Activated CD4-positive, alpha-beta memory T cell treated with anti-CD3 and anti-CD28 coated beads for 36 hours (primary cell): ENCODE measurements around the gene FLRT2. TPM values are rescaled to one million over a fixed set of nuclear protein-coding genes. Genes with fewer than 3 reads are reported as not detected.

Experiments used
- CTCF ChIA-PET: fragments of 350-600 bp; sonication (Branson Sonifier 250); formaldehyde crosslinking; loops from one replicate; lab custom pipeline; 2021; ENCODE audit warnings: antibody characterized with exemption, inconsistent platforms; lab: Charles Lee
- POLR2A ChIA-PET: fragments of 350-600 bp; sonication (Branson Sonifier 250); formaldehyde crosslinking; loops from one replicate; lab custom pipeline; 2021; ENCODE audit warnings: antibody characterized with exemption; lab: Charles Lee
- DNase-seq: peaks from one replicate; pipeline ENCODE4 v3.0.0-alpha.2; 2020
- H3K27ac Mint-ChIP-seq: one replicate; pipeline ENCODE4 v1.8.0; 2021; ENCODE audit warnings: mixed read lengths
- H3K27me3 Mint-ChIP-seq: one replicate; pipeline ENCODE4 v1.8.0; 2021; ENCODE audit warnings: mixed read lengths
- H3K36me3 Mint-ChIP-seq: one replicate; pipeline ENCODE4 v1.8.0; 2021; ENCODE audit warnings: mixed read lengths
- H3K4me1 Mint-ChIP-seq: one replicate; pipeline ENCODE4 v1.8.0; 2021; ENCODE audit warnings: low read depth, mixed read lengths
- H3K4me3 Mint-ChIP-seq: one replicate; pipeline ENCODE4 v1.8.0; 2021; ENCODE audit warnings: mild to moderate bottlenecking, mixed read lengths
- H3K9me3 Mint-ChIP-seq: one replicate; pipeline ENCODE4 v1.8.0; 2021; ENCODE audit warnings: mixed read lengths
- intact Hi-C: fragments of 100-400 bp; cut with micrococcal nuclease; formaldehyde crosslinking; loops from one replicate; pipeline ENCODE4 v1.15.1; 2023
- total RNA-seq, 2 experiments: library from RNA; stranded (reverse); gene quantifications; one replicate each; pipeline ENCODE4 v1.2.3, GENCODE V29; 2021

The FLRT2 gene
- total RNA-seq, 2 experiments from 2014 or later: not detected

GRCh38 chr14:85517114-85517688 is 12.7 kb upstream of the FLRT2 start:
- intact Hi-C loops: no loop called here
- no peaks in the 10 kb centered on the region for H3K36me3 Mint-ChIP-seq
- no peak overlapping the region for H3K4me3 Mint-ChIP-seq
- no peak for DNase-seq
- H3K4me1 Mint-ChIP-seq: no peaks in the 10 kb centered on the region
- ChIA-PET CTCF (no interaction called here), POLR2A (no interaction called here)
- H3K9me3 Mint-ChIP-seq: no peaks in the 10 kb centered on the region
- no peaks in the 10 kb centered on the region for H3K27me3 Mint-ChIP-seq
- H3K27ac Mint-ChIP-seq: no peak overlapping the region

DNA sequence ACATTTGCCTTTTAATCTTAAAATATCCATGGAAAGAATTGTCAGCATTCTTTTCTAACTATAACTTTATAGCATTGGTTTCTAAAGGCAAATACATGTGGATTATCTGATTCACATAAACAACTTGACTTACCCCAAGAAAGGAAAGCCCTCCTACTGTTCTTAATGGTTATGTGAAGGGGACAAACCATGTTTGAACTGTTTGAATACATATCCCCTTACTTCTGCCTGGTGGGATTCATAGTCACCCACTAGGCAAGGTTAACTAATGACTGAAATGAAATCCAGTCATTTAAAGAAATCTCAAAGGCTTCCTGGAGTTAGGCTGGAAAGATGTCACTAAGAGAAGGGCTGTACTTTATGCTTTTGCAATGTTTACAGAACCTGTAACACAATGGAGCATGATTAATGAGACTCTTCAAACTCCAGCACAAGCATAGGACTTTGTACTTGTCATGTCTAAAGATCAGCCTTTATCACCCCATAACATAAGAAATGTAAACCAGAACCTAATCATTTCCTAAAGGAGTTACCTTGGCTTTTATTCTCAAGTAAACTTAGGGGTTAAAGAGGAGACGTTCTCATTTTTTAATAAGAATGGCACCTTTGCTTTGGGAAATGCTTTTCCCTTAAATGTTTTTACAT is 10.2 kb upstream of the FLRT2 start:
- H3K4me1 Mint-ChIP-seq: no peaks in the 10 kb centered on the region
- no peaks in the 10 kb centered on the region for H3K9me3 Mint-ChIP-seq
- DNase-seq: no peak
- ChIA-PET POLR2A (no interaction called here), CTCF (no interaction called here)
- intact Hi-C loops: no loop called here
- H3K36me3 Mint-ChIP-seq: no peaks in the 10 kb centered on the region
- no peak overlapping the region for H3K4me3 Mint-ChIP-seq
- H3K27me3 Mint-ChIP-seq: no peaks in the 10 kb centered on the region
- no peak overlapping the region for H3K27ac Mint-ChIP-seq

- H3K36me3 Mint-ChIP-seq: no peaks in the 10 kb centered on the region
- intact Hi-C loops: no loop called here
- no peaks in the 10 kb centered on the region for H3K4me1 Mint-ChIP-seq
- H3K9me3 Mint-ChIP-seq: no peaks in the 10 kb centered on the region
- no peak overlapping the region for H3K4me3 Mint-ChIP-seq
- H3K27me3 Mint-ChIP-seq: no peaks in the 10 kb centered on the region
- no peak for DNase-seq
- H3K27ac Mint-ChIP-seq: no peak overlapping the region
- CTCF ChIA-PET: no interaction called here
- POLR2A ChIA-PET: no interaction called here
These were observed 9.4 kb upstream of the FLRT2 start for GRCh38 chr14:85520581-85520980.

GRCh38 chr14:85523624-85524023 is 6.3 kb upstream of the FLRT2 start:
- Mint-ChIP-seq H3K27ac (no peak overlapping the region), H3K4me3 (no peak overlapping the region), H3K9me3 (no peaks in the 10 kb centered on the region), H3K27me3 (peaks cover 2% of the 10 kb centered on the region), H3K4me1 (no peaks in the 10 kb centered on the region), H3K36me3 (no peaks in the 10 kb centered on the region)
- ChIA-PET POLR2A (no interaction called here), CTCF (no interaction called here)
- no peak for DNase-seq
- intact Hi-C loops: no loop called here

- Mint-ChIP-seq H3K4me3 (no peak overlapping the region), H3K27me3 (peaks cover 36% of the 10 kb centered on the region), H3K4me1 (peaks cover 7% of the 10 kb centered on the region), H3K36me3 (no peaks in the 10 kb centered on the region), H3K9me3 (no peaks in the 10 kb centered on the region), H3K27ac (no peak overlapping the region)
- CTCF ChIA-PET: no interaction called here
- POLR2A ChIA-PET: no interaction called here
- DNase-seq: no peak
- intact Hi-C loops: no loop called here
These were observed 2.9 kb upstream of the FLRT2 start for GRCh38 chr14:85527006-85527405.

DNA sequence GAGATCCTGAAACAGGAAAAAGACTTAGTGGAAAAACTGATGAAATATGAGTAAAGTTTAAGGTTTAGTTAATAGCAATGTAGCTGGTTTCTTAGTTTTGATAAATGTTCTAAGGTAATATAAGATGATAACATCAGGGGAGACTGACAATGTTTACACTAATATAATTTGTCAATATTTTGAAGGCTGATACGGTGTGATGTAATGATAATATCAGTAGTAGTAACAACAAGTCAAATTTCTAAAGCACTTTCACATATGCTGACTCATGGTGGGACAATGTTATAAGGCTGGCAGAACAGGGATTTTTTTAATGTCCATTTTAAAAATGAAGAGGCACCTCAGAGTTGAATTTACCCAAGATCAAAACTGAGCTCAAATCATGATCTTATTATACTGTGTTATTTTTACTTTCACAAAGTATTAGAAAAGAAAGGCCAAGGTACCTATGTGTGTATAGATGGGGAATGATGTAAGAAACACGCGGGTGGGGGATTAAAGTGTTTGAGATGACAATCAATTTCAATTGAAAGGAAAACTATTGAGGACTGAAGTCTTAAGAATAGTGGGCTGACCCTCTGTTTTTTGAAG is 2.4 kb upstream of the FLRT2 start:
- DNase-seq: no peak
- H3K4me1 Mint-ChIP-seq: peaks cover 10% of the 10 kb centered on the region
- H3K9me3 Mint-ChIP-seq: no peaks in the 10 kb centered on the region
- CTCF ChIA-PET: no interaction called here
- no peak overlapping the region for H3K4me3 Mint-ChIP-seq
- intact Hi-C loops: no loop called here
- peaks cover 3% of the 10 kb centered on the region for H3K36me3 Mint-ChIP-seq
- peaks cover 42% of the 10 kb centered on the region for H3K27me3 Mint-ChIP-seq
- POLR2A ChIA-PET: no interaction called here
- H3K27ac Mint-ChIP-seq: no peak overlapping the region

DNA sequence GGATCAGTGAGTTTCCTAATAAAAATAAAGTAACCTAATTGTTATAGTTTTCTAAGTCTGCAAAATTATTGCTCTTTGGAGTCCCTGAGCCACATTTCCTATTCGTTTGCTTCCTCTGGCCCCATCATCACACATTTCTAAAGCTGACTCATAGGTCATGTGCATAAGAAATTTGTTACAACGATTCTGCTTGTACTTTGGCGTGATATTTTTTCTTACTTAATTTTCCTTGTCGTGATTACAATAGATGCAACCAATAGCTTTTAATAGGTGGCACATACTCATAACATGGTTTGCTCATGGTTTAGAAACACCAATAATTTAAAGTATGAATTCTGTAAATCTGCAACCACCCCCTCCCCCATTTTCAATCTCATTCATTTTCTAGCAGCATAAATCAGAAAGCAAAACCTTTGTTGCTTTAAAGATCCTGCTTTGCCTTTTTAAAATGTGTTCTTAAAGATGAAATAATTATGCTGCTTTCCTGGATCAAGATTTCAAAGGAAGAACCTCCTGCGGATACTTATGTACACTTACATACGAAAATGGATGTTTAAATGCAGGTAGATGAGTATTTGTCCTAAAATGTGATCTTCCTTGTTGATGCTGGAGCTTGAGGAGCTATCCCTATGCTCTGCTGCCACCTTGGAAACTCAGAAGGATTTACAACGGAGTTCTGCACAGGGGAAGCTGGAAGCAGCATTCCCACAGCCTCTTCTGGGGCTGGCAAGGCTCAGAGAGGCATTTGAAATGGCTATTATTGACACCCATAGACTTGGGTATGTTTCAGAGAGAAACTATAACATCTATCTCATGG is 1.7 kb upstream of the FLRT2 start:
- H3K4me1 Mint-ChIP-seq: peaks cover 10% of the 10 kb centered on the region
- ChIA-PET POLR2A (no interaction called here), CTCF (no interaction called here)
- no peaks in the 10 kb centered on the region for H3K9me3 Mint-ChIP-seq
- intact Hi-C loops: no loop called here
- DNase-seq: no peak
- no peak overlapping the region for H3K27ac Mint-ChIP-seq
- H3K27me3 Mint-ChIP-seq: peaks cover 46% of the 10 kb centered on the region
- peaks cover 3% of the 10 kb centered on the region for H3K36me3 Mint-ChIP-seq
- no peak overlapping the region for H3K4me3 Mint-ChIP-seq

DNA sequence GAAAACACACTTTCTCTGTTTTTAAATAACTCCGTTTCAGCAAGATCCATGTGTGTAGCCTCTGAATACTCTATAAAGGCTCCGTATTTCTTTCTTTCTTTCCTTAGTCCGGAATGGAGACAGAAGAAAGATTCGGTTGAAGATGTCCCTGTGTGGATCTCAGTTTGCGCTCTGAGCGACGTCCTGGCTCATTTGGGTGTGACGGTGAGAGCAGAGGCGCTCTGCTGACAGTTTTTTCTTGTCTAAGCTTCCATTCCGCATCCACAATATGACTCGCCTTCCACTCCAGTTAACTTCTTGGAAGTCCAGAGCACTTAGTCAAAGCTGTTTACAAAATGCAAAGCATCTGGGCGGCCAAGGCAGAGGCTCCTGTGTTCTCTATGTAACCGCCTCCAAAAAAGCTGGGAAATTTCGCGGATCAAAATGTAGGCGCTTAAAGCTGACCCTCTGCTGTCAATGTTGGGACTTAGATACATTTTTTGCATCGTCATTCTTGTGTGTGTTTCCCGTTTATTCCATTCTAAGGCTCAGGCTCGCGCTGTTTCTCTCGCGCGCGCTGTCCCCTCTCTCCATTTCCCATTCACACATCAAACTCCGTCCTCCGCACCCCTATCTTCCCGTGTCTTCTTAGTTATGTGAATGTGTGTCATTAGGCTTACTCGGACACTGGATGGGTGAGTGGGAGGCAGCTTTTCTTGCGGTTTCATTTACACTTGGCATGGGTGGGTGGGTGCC is 880 bp upstream of the FLRT2 start:
- Mint-ChIP-seq H3K4me3 (no peak overlapping the region), H3K36me3 (peaks cover 3% of the 10 kb centered on the region), H3K27me3 (peaks cover 48% of the 10 kb centered on the region), H3K27ac (no peak overlapping the region), H3K4me1 (peaks cover 10% of the 10 kb centered on the region), H3K9me3 (no peaks in the 10 kb centered on the region)
- POLR2A ChIA-PET: no interaction called here
- intact Hi-C loops: no loop called here
- DNase-seq: no peak
- CTCF ChIA-PET: no interaction called here

DNA sequence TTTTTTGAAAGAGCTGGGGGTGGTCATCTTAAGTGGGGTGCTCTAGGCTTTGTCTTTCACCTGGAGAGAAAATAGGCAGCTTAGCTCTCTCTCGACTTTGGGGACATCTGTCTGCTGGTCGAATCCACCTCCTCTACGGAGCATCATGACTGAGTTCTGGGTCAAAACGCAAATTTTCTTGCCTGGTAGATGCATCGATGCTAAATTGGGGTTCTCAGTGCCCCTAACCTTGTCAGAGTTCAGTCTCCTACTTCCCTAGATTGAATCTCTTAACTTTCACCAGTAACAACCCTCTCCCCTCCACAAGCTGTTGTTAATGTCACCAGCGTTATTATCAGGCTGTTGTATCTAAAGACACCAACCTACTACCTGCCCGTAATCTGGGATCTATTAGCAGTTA is 682 bp downstream of the FLRT2 start:
- H3K27me3 Mint-ChIP-seq: peaks cover 63% of the 10 kb centered on the region
- POLR2A ChIA-PET: no interaction called here

DNA sequence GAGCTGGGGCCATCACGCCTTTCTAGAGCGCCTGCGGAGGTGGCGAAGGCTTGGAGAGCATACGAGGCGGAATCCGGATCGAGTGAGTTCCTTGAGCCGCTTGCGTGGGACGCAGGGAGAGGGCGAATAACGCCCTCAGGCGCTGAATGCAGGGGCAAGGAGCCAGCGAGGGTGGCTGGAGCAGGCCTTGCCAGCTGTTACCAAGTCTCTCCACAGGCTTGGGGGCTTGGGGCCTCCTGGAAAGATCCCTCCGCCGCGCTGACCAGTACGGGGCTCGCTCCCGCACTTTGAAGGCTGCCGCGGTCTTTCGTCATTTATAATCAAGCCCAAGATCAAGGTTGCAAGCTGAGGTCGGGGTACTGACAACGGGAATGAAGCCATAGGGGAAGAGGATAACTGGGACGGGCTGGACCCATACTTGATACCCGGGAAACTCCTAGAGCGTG is 1.2 kb downstream of the FLRT2 start:
- ChIA-PET POLR2A (no interaction called here), CTCF (no interaction called here)
- H3K27ac Mint-ChIP-seq: no peak overlapping the region

More for the DNA sequence above, 682 bp downstream of the FLRT2 start:
- peaks cover 10% of the 10 kb centered on the region for H3K4me1 Mint-ChIP-seq
- H3K9me3 Mint-ChIP-seq: no peaks in the 10 kb centered on the region
- H3K36me3 Mint-ChIP-seq: peaks cover 3% of the 10 kb centered on the region
- DNase-seq: no peak
- H3K4me3 Mint-ChIP-seq: no peak overlapping the region
- no peak overlapping the region for H3K27ac Mint-ChIP-seq
- CTCF ChIA-PET: no interaction called here
- intact Hi-C loops: no loop called here

GRCh38 chr14:85531587-85532373 is 1.8 kb downstream of the FLRT2 start:
- peaks cover 63% of the 10 kb centered on the region for H3K27me3 Mint-ChIP-seq
- no peaks in the 10 kb centered on the region for H3K9me3 Mint-ChIP-seq
- no peak overlapping the region for H3K4me3 Mint-ChIP-seq
- peaks cover 10% of the 10 kb centered on the region for H3K4me1 Mint-ChIP-seq
- DNase-seq: no peak
- intact Hi-C loops: no loop called here
- no peak overlapping the region for H3K27ac Mint-ChIP-seq
- POLR2A ChIA-PET: no interaction called here
- CTCF ChIA-PET: no interaction called here
- H3K36me3 Mint-ChIP-seq: peaks cover 3% of the 10 kb centered on the region

More for the DNA sequence above, 1.2 kb downstream of the FLRT2 start:
- intact Hi-C loops: no loop called here
- Mint-ChIP-seq H3K9me3 (no peaks in the 10 kb centered on the region), H3K36me3 (peaks cover 3% of the 10 kb centered on the region), H3K4me1 (peaks cover 10% of the 10 kb centered on the region), H3K27me3 (peaks cover 63% of the 10 kb centered on the region), H3K4me3 (no peak overlapping the region)
- DNase-seq: no peak
